Liver (tissue), 9 donors: Measurements from ENCODE around the gene SBK1. TPM values are rescaled to one million over a fixed set of nuclear protein-coding genes. Genes with fewer than 3 reads are reported as not detected.
A peak's percentile ranks its signal among the peaks of the same experiment; 100 is the strongest.
"Not testable (repeated sequence)": the region's sequence is repeated elsewhere in the genome, so short reads cannot be mapped to it uniquely, and the experiment has no call there.

ENCODE experiments used
- DNase-seq: peaks from one replicate; pipeline ENCODE4 v3.0.0-alpha.2; 2017; ENCODE audit warnings: low spot score
- H3K27ac ChIP-seq, 2 donors: one replicate each; pipeline ENCODE4 v1.7.0; 2013; ENCODE audit warnings: inconsistent platforms in 2 of 2, low read length in 2 of 2, control low read depth in 1 of 2, low read depth in 1 of 2, mild to moderate bottlenecking in 1 of 2
- H3K27me3 ChIP-seq, 4 donors: one replicate each; pipeline versions ENCODE4 v1.6.1 to v1.7.0; 2013; ENCODE audit warnings: low read length in 3 of 4, inconsistent platforms in 1 of 4, mild to moderate bottlenecking in 1 of 4, moderate library complexity in 1 of 4; ENCODE audit not compliant: control insufficient read depth in 4 of 4, insufficient read depth in 4 of 4
- H3K36me3 ChIP-seq, 4 donors: one replicate each; pipeline versions ENCODE4 v1.6.1 to v1.7.0; 2013; ENCODE audit warnings: low read length in 3 of 4, mild to moderate bottlenecking in 3 of 4, low read depth in 1 of 4, moderate library complexity in 1 of 4; ENCODE audit not compliant: control insufficient read depth in 4 of 4, insufficient read depth in 3 of 4
- H3K4me1 ChIP-seq, 4 donors: one replicate each; pipeline versions ENCODE4 v1.6.1 to v1.7.0; 2013; ENCODE audit warnings: low read length in 3 of 4, mild to moderate bottlenecking in 3 of 4, moderate library complexity in 1 of 4; ENCODE audit not compliant: control insufficient read depth in 4 of 4, insufficient read depth in 4 of 4
- H3K4me3 ChIP-seq, 3 donors: one replicate each; pipeline versions ENCODE4 v1.6.1 to v1.7.0; 2013; ENCODE audit warnings: low read length in 3 of 3, control low read depth in 1 of 3, low read depth in 1 of 3, mild to moderate bottlenecking in 1 of 3
- H3K9ac ChIP-seq, 2 donors: one replicate each; pipeline ENCODE4 v1.7.0; 2013; ENCODE audit warnings: low read length in 2 of 2, mild to moderate bottlenecking in 2 of 2, moderate library complexity in 2 of 2, control low read depth in 1 of 2, low read depth in 1 of 2
- H3K9me3 ChIP-seq, 4 donors: one replicate each; pipeline versions ENCODE4 v1.6.1 to v1.7.0; 2013; ENCODE audit warnings: low read length in 3 of 4; ENCODE audit not compliant: control insufficient read depth in 4 of 4
- EGR1 ChIP-seq, 2 donors: IDR thresholded peaks; 2 replicates each; pipeline ENCODE4 v1.6.1; 2016 to 2018; ENCODE audit warnings: antibody characterized with exemption in 2 of 2, low read depth in 2 of 2
- HNF4G ChIP-seq: IDR thresholded peaks from 2 replicates; pipeline ENCODE4 v1.6.1; 2016; ENCODE audit warnings: antibody characterized with exemption
- NR2F2 ChIP-seq: IDR thresholded peaks from 2 replicates; pipeline ENCODE4 v1.6.1; 2016; ENCODE audit warnings: antibody characterized with exemption
- RAD21 ChIP-seq, 2 donors: IDR thresholded peaks; 2 replicates each; pipeline ENCODE4 v1.6.1; 2016; ENCODE audit warnings: antibody characterized with exemption in 2 of 2, mild to moderate bottlenecking in 2 of 2
- SP1 ChIP-seq: IDR thresholded peaks from 2 replicates; pipeline ENCODE4 v1.6.1; 2018; ENCODE audit warnings: antibody characterized with exemption, mild to moderate bottlenecking
- YY1 ChIP-seq: IDR thresholded peaks from 2 replicates; pipeline ENCODE4 v1.6.1; 2016; ENCODE audit warnings: antibody characterized with exemption, mild to moderate bottlenecking
- WGBS: extraction: QIAGEN DNeasy Blood & Tissue Kit; methylation state at CpG from one replicate; pipeline ENCODE4 v1.1.7; 2013; 5-methylcytosine and 5-hydroxymethylcytosine counted together
- polyA plus RNA-seq, 2 donors: library from polyadenylated mRNA; stranded (reverse) in 1 of 2; unstranded in 1 of 2; fragments of 200-250 nt in 1 of 2; fragments of >200 nt in 1 of 2; fragmentation: Nextera tagmentation in 1 of 2; extraction: Ambion mirVana in 1 of 2; gene quantifications; one replicate each; pipeline versions ENCODE4 v1.2.1 to v1.2.3, GENCODE V29; 2013 to 2015
- total RNA-seq, 2 donors: library from RNA; depleted of rRNA; stranded (reverse); fragments of >200 nt; gene quantifications; one replicate each; pipeline ENCODE4 v1.2.3, GENCODE V29; 2014
- TF ChIP-seq, protein P1 (sequence below): IDR thresholded peaks from 2 replicates; pipeline ENCODE4 v1.6.1; 2016; ENCODE audit warnings: antibody characterized with exemption
- TF ChIP-seq, protein P2 (sequence below): fragments of 150-350 bp; IDR thresholded peaks from 2 replicates; pipeline ENCODE4 v1.5.1; 2017; ENCODE audit warnings: improper control_type of control experiment, low read depth, low read length; ENCODE audit not compliant: missing input control
- TF ChIP-seq, protein P3 (sequence below): IDR thresholded peaks from 2 replicates; pipeline ENCODE4 v1.6.1; 2016; ENCODE audit warnings: antibody characterized with exemption
- TF ChIP-seq, protein P4 (sequence below): IDR thresholded peaks from 2 replicates; pipeline ENCODE4 v1.6.1; 2016; ENCODE audit warnings: antibody characterized with exemption
- donor health status: healthy.
- donor health status: healthy.
- donor health status: healthy.
- donor health status: healthy.
- donor health status: healthy.

Gene SBK1
- total and polyA plus RNA-seq, 4 donors, result 0.05 to 0.08 (median 0.07) TPM; not detected in 1

DNA sequence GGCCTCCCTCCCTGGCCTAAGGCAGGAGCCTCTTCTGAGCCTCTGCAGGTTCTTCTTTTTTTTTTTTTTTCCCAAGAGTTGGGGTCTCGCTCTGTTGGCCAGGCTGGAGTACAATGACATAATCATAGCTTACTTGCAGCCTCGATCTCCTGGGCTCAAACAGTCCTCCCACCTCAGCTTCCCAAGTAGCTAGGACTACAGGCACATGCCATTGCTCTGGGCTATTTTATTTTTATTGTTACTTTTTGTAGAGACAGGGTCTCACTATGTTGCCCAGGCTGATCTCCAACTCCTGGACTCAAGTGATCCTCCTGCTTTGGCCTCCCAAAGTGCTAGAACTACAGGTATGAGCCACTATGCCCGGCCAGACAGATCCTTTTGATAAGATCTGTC is 32.6 kb downstream of the SBK1 start (continued):
- TF ChIP-seq, protein P1, sequence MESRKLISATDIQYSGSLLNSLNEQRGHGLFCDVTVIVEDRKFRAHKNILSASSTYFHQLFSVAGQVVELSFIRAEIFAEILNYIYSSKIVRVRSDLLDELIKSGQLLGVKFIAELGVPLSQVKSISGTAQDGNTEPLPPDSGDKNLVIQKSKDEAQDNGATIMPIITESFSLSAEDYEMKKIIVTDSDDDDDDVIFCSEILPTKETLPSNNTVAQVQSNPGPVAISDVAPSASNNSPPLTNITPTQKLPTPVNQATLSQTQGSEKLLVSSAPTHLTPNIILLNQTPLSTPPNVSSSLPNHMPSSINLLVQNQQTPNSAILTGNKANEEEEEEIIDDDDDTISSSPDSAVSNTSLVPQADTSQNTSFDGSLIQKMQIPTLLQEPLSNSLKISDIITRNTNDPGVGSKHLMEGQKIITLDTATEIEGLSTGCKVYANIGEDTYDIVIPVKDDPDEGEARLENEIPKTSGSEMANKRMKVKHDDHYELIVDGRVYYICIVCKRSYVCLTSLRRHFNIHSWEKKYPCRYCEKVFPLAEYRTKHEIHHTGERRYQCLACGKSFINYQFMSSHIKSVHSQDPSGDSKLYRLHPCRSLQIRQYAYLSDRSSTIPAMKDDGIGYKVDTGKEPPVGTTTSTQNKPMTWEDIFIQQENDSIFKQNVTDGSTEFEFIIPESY, result no peak

DNA sequence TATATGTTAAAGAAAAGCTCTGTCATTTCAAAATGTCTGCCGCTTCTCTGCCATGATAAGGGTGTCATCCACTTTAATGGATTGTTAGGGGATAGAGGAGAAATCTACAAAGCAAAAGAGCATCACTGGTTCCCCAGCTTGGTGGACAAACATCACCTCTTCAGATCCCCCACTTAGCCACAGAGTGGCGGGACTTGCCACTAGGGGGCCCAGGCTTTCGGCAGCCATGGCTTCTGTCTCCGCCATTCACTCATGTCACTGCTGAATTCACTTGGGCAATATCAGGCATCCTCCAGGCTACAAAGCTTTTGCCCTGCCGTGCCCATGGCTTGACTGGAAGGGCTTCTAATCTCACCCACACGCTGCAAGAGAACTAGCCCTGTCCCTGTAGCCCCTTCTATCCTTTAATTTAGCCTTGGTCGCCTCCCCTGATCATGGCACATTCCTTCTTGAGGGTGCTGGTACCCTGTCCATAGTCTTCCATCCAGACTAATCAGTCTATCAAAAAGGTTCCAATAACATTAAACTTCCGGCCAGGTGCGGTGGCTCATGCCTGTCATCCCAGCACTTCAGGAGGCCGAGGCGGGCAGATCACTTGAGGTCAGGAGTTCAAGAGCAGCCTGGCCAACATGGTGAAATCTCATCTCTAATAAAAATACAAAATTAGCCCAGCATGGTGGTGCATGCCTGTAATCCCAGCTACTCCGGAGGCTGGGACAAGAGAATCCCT is 34.7 kb downstream of the SBK1 start:
- Histone ChIP-seq H3K9ac (no peak overlapping the region), H3K27me3 (no peaks in the 10 kb centered on the region), H3K4me1 (no peaks in the 10 kb centered on the region), H3K4me3 (no peak overlapping the region), H3K36me3 (no peaks in the 10 kb centered on the region), H3K9me3 (no peaks in the 10 kb centered on the region), H3K27ac (no peak overlapping the region)
- 52% methylated on average over 12 of the region's 12 CpGs for WGBS
- peak; percentile 65 for DNase-seq
- TF ChIP-seq RAD21 (IDR thresholded peaks at IDR 0.05) (peak; percentile 68 to 79), EGR1 (IDR thresholded peaks at IDR 0.05; ENCODE audit: low read depth in 2 of 2) (no peak), YY1 (peak; percentile 64), HNF4G (no peak), NR2F2 (no peak), SP1 (no peak)
- TF ChIP-seq, protein P2, sequence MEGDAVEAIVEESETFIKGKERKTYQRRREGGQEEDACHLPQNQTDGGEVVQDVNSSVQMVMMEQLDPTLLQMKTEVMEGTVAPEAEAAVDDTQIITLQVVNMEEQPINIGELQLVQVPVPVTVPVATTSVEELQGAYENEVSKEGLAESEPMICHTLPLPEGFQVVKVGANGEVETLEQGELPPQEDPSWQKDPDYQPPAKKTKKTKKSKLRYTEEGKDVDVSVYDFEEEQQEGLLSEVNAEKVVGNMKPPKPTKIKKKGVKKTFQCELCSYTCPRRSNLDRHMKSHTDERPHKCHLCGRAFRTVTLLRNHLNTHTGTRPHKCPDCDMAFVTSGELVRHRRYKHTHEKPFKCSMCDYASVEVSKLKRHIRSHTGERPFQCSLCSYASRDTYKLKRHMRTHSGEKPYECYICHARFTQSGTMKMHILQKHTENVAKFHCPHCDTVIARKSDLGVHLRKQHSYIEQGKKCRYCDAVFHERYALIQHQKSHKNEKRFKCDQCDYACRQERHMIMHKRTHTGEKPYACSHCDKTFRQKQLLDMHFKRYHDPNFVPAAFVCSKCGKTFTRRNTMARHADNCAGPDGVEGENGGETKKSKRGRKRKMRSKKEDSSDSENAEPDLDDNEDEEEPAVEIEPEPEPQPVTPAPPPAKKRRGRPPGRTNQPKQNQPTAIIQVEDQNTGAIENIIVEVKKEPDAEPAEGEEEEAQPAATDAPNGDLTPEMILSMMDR, result peak; percentile 66
- TF ChIP-seq, protein P3, sequence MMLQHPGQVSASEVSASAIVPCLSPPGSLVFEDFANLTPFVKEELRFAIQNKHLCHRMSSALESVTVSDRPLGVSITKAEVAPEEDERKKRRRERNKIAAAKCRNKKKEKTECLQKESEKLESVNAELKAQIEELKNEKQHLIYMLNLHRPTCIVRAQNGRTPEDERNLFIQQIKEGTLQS, result no peak
- TF ChIP-seq, protein P4, sequence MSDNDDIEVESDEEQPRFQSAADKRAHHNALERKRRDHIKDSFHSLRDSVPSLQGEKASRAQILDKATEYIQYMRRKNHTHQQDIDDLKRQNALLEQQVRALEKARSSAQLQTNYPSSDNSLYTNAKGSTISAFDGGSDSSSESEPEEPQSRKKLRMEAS, result no peak

DNA sequence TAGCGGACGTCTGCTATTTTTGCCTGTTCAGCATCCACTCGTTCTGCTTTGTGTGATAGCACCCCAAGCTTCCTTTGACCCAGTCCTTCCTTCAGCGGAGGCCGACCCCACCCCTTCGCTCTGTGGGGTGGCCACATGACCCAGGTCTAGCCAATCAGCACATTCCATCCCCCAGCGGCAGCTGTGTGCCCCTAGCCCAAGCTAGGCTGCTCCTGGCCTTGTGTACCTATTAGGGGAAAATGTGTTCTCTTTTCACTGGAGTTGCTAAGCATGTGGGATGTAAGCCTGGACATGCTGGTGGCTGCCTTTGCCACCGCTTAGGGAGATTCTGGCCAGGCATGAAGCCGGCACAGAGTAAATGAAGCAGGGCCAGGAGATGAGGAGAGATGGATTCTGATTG is 37.9 kb downstream of the SBK1 start:
- DNase-seq, H3K4me3 ChIP-seq, H3K36me3 ChIP-seq, H3K9me3 ChIP-seq, H3K27ac ChIP-seq, H3K9ac ChIP-seq, H3K4me1 ChIP-seq, H3K27me3 ChIP-seq: not testable (repeated sequence)
- WGBS, result 46% methylated on average over 9 of the region's 9 CpGs

DNA sequence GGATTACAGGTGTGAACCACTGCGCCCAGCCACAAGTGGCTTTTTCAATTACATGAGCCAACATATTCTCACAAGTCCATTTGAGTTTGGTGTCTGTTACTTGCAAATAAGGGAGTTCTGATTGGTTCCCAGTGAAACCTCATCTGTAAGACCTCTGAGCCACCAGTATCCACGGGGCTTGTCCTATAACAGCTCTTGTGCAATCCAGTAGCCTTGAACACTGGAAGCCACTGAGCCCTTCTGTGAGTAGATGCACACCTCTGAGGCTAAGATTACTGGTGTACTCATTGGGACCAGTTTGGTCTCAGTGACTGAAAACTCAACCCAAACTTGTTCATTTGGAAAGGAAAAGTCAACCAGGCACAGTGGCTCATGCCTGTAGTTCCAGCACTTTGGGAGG is 38.7 kb downstream of the SBK1 start:
- H3K4me3 ChIP-seq, H3K27me3 ChIP-seq, H3K9ac ChIP-seq, H3K4me1 ChIP-seq, H3K36me3 ChIP-seq, H3K9me3 ChIP-seq, DNase-seq, H3K27ac ChIP-seq: not testable (repeated sequence)
- 60% methylated on average over 2 of the region's 2 CpGs for WGBS

DNA sequence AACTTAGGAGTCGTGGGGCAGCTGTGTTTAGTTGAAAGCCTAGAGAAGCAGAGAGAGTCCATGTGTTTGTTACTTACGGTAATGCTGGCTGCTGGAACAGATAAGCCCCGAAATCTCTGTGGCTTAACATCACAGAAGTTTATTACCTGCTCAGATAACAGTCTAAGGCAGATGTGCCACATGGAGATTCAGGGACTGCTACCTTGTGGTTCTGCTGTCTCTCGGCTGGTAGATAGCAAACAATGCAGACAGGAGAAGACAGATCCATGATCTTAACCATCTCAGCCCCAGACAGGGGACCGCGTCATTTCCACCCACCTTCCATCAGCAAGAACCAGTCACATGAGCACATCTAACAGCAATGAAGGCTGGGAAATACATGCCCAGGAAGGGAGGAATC is 40.3 kb downstream of the SBK1 start:
- WGBS, result 78% methylated on average over 6 of the region's 6 CpGs
- not testable (repeated sequence) for H3K9me3 ChIP-seq, DNase-seq, H3K9ac ChIP-seq, H3K27ac ChIP-seq, H3K4me3 ChIP-seq, H3K36me3 ChIP-seq, H3K4me1 ChIP-seq, H3K27me3 ChIP-seq

DNA sequence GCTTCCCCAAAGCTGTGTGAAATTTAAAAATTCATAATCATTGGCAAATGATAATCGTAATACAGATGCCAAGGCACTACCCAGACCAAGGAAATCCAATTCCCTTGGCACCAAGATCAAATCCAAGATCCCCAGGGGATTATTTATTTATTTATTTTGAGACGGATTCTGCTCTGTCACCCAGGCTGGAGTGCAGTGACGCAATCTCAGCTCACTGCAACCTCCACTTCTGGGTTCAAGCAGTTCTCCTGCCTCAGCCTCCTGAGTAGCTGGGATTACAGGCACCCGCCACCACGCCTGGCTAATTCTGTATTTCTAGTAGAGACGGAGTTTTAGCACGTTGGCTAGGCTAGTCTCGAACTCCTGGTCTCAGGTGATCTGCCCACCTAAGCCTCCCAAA is 43.4 kb downstream of the SBK1 start:
- not testable (repeated sequence) for H3K9ac ChIP-seq, H3K27ac ChIP-seq, H3K4me3 ChIP-seq, H3K27me3 ChIP-seq, H3K9me3 ChIP-seq, DNase-seq, H3K36me3 ChIP-seq, H3K4me1 ChIP-seq
- WGBS, result 85% methylated on average over 8 of the region's 8 CpGs
